HL-60 (cell line): Measurements from ENCODE around the gene EEPD1.

ENCODE experiments used
- DNase-seq, 2 experiments: peaks; one replicate each; pipeline ENCODE4 v3.0.0-alpha.2; 2010 to 2020; ENCODE audit warnings: low read depth in 1 of 2, low spot score in 1 of 2
- H3K27ac ChIP-seq: fragments of 250-450 bp; sonication (Bioruptor Pico); replicated peaks from 2 replicates; pipeline ENCODE4 v1.5.1; 2020; ENCODE audit warnings: mild to moderate bottlenecking, moderate library complexity
- H3K27me3 ChIP-seq: fragments of 250-450 bp; sonication (Bioruptor Pico); 2 replicates; pipeline ENCODE4 v1.5.1; 2021; ENCODE audit warnings: mild to moderate bottlenecking, moderate library complexity; ENCODE audit not compliant: insufficient read depth, poor library complexity, severe bottlenecking
- H3K4me3 ChIP-seq: replicated peaks from 2 replicates; pipeline ENCODE4 v1.5.1; 2011; ENCODE audit warnings: mild to moderate bottlenecking, control low read depth, low read length; ENCODE audit not compliant: insufficient read depth
- GABPA ChIP-seq: IDR thresholded peaks from 2 replicates; pipeline ENCODE4 v1.6.1; 2012; ENCODE audit warnings: low read depth
- POLR2AphosphoS5 ChIP-seq: IDR thresholded peaks from 2 replicates; pipeline ENCODE4 v1.6.1; 2012; ENCODE audit warnings: low read depth
- SPI1 ChIP-seq: IDR thresholded peaks from 2 replicates; pipeline ENCODE4 v1.6.1; 2012; ENCODE audit warnings: low read depth, mild to moderate bottlenecking, borderline replicate concordance
- TF ChIP-seq, protein P1 (sequence below): IDR thresholded peaks from 2 replicates; pipeline ENCODE4 v1.6.1; 2012; ENCODE audit warnings: low read depth; ENCODE audit not compliant: insufficient replicate concordance
- TF ChIP-seq, protein P2 (sequence below): IDR thresholded peaks from one replicate; pipeline ENCODE4 v1.5.1; 2011; ENCODE audit warnings: low read length, control low read depth, inconsistent platforms; ENCODE audit not compliant: insufficient read depth

EEPD1 gene

DNA sequence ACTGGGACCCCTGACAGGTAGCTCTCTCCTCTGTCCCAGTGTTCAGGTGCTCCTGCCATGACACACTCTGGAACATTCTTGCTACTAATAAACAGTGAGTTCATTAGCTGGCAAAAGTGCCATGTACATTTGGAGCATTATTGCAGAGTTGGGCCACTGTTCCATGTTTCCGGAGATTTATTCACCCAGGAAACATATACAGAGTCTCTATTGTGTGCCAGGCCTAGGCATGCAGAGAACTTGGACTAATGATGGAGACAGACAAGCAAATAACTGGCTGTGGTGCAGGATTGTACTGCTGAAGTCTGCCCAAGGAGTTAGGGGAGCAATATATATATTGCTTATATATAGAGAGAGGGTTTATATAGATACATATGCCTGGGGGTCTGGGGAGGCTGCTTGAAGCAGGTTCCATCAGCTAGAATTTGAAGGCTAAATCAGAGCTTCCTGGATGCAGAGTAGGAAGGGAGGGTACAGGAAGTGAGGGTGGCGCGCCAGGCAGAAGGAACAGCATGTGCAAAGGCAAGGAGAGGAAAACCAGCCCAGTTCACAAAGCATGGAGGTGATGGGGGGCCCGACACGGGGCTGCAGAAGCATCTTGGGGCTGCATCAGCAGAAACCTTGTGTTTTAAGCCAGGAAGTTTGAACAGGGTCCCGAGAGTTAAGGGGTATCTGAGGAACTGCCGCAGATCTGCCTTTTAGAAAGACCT lies 22.7 kb upstream of the EEPD1 start:
- Histone ChIP-seq H3K27ac (no peak overlapping the region), H3K27me3 (no peaks in the 10 kb centered on the region), H3K4me3 (no peak overlapping the region)
- TF ChIP-seq, protein P1, sequence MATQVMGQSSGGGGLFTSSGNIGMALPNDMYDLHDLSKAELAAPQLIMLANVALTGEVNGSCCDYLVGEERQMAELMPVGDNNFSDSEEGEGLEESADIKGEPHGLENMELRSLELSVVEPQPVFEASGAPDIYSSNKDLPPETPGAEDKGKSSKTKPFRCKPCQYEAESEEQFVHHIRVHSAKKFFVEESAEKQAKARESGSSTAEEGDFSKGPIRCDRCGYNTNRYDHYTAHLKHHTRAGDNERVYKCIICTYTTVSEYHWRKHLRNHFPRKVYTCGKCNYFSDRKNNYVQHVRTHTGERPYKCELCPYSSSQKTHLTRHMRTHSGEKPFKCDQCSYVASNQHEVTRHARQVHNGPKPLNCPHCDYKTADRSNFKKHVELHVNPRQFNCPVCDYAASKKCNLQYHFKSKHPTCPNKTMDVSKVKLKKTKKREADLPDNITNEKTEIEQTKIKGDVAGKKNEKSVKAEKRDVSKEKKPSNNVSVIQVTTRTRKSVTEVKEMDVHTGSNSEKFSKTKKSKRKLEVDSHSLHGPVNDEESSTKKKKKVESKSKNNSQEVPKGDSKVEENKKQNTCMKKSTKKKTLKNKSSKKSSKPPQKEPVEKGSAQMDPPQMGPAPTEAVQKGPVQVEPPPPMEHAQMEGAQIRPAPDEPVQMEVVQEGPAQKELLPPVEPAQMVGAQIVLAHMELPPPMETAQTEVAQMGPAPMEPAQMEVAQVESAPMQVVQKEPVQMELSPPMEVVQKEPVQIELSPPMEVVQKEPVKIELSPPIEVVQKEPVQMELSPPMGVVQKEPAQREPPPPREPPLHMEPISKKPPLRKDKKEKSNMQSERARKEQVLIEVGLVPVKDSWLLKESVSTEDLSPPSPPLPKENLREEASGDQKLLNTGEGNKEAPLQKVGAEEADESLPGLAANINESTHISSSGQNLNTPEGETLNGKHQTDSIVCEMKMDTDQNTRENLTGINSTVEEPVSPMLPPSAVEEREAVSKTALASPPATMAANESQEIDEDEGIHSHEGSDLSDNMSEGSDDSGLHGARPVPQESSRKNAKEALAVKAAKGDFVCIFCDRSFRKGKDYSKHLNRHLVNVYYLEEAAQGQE = no peak
- TF ChIP-seq, protein P2, sequence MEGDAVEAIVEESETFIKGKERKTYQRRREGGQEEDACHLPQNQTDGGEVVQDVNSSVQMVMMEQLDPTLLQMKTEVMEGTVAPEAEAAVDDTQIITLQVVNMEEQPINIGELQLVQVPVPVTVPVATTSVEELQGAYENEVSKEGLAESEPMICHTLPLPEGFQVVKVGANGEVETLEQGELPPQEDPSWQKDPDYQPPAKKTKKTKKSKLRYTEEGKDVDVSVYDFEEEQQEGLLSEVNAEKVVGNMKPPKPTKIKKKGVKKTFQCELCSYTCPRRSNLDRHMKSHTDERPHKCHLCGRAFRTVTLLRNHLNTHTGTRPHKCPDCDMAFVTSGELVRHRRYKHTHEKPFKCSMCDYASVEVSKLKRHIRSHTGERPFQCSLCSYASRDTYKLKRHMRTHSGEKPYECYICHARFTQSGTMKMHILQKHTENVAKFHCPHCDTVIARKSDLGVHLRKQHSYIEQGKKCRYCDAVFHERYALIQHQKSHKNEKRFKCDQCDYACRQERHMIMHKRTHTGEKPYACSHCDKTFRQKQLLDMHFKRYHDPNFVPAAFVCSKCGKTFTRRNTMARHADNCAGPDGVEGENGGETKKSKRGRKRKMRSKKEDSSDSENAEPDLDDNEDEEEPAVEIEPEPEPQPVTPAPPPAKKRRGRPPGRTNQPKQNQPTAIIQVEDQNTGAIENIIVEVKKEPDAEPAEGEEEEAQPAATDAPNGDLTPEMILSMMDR = no peak
- TF ChIP-seq POLR2AphosphoS5 (no peak), GABPA (no peak), SPI1 (no peak)
- no peak for DNase-seq

DNA sequence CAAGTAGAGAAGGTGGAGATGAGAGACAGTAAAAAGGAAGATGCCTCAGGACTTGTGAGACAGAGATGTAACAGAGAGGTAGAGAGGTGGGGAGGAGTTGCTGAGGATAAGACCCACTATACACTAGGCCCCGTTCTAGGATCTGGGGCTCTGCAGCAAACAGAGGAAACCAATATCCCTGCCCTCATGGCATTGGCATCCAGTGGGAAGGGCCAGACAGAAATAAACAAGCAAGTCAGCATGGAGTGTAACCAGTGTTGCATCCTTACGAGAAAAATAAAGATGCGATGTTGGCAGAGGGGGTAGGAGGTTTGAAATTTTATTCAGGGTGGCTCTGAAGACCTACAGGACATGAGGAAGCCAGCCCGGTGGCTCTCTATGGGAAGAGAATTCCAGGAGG lies 22.0 kb upstream of the EEPD1 start:
- Histone ChIP-seq H3K27me3 (no peaks in the 10 kb centered on the region), H3K27ac (no peak overlapping the region), H3K4me3 (no peak overlapping the region)
- TF ChIP-seq POLR2AphosphoS5 (no peak), GABPA (no peak), SPI1 (no peak)
- TF ChIP-seq, protein P2 = no peak
- TF ChIP-seq, protein P1 = no peak
- DNase-seq = no peak

DNA sequence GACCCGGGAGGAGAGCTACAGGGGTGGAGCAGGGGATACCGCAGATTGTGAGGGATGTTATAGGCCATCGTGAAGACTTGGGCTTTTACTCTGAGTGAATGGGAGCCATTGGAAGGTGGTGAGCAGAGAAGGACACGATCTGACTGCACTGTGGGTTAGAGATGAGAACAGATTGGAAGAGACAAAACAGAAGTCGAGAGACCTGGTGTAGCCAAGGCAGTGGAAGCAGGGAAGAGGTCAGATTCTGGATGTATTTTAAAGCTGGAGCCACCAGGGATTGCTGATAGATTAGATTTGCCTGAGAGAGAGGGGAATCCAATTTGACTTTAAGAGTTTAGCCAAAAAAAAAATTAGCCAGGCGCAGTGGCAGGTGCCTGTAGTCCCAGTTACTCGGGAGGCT lies 21.6 kb upstream of the EEPD1 start:
- no peak overlapping the region for H3K27ac ChIP-seq
- H3K4me3 ChIP-seq = no peak overlapping the region
- DNase-seq = no peak
- TF ChIP-seq GABPA (no peak), POLR2AphosphoS5 (no peak), SPI1 (no peak)
- TF ChIP-seq, protein P1 = no peak
- TF ChIP-seq, protein P2 = no peak
- H3K27me3 ChIP-seq = no peaks in the 10 kb centered on the region
